Cardiac muscle cell (in vitro differentiated cells and primary cell): Measurements from ENCODE around the gene CYTH1. TPM values are rescaled to one million over a fixed set of nuclear protein-coding genes. Genes with fewer than 3 reads are reported as not detected.
A peak's percentile ranks its signal among the peaks of the same experiment; 100 is the strongest.

Source experiments
- DNase-seq, 2 donors: peaks; one replicate each; pipeline versions ENCODE4 v3.0.0 to v3.0.0-alpha.2; 2010 to 2017; ENCODE audit warnings: low read depth in 1 of 2, low spot score in 1 of 2
- H3K27ac ChIP-seq: fragments of 200-600 bp; sonication (generic); 2 replicates; pipeline ENCODE4 v1.5.1; 2016
- H3K27me3 ChIP-seq: fragments of 200-600 bp; sonication (generic); 2 replicates; pipeline ENCODE4 v1.6.0; 2016; ENCODE audit warnings: control low read depth
- H3K36me3 ChIP-seq: fragments of 200-600 bp; sonication (generic); 2 replicates; pipeline ENCODE4 v1.5.1; 2016; ENCODE audit warnings: control low read depth
- H3K4me1 ChIP-seq: fragments of 200-600 bp; sonication (generic); 2 replicates; pipeline ENCODE4 v1.8.1; 2017; ENCODE audit warnings: low read depth, mild to moderate bottlenecking, mixed run types
- H3K4me3 ChIP-seq: fragments of 200-600 bp; sonication (generic); 2 replicates; pipeline ENCODE4 v1.5.1; 2016; ENCODE audit warnings: mild to moderate bottlenecking
- H3K9me3 ChIP-seq: fragments of 200-600 bp; sonication (generic); 2 replicates; pipeline ENCODE4 v1.5.1; 2017; ENCODE audit warnings: low read depth, mild to moderate bottlenecking, control low read depth
- polyA plus RNA-seq: library from polyadenylated mRNA; unstranded; fragments of >200 nt; fragmentation: Nextera tagmentation; extraction: Ambion mirVana; gene quantifications from 2 replicates; pipeline ENCODE4 v1.2.1, GENCODE V29; 2016
- total RNA-seq: library from RNA; depleted of rRNA; stranded (reverse); fragments of >200 nt; gene quantifications from 2 replicates; pipeline ENCODE4 v1.2.3, GENCODE V29; 2016
- TF ChIP-seq, protein P1 (sequence below): IDR thresholded peaks from 2 replicates; pipeline ENCODE4 v1.5.1; 2012; ENCODE audit warnings: low read depth, mild to moderate bottlenecking, low read length

Gene CYTH1
- total and polyA plus RNA-seq, 2 experiments from 2014 or later, result 21.9 to 39.6 TPM

DNA sequence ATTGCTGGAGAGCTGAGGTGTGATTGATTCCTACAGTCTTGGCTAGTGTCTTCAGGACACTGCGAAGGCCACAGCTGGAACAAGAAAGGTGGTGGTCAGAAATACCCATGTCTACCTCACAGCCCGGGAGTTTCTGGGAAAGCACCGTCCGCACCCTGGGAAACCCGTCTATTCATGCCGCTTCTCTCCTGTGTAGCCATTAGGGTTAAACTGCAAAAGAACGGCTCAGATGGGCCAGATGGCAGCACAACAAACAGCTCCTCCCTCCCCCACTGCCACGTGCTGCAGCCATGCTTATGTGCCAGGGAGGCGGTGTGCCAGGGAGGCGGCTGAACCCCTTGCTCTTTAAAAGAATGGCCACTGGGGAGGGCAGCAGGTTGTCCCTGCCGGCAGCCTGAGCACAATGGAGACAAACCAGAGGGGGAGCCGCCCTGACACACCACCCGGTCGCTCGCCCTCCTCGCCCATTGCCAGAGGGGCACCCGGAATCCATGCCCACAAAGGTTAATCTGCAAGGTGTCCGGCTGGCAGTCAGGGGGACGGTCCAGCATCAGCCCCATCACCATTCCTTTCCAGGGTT is 65.2 kb downstream of the CYTH1 start:
- Histone ChIP-seq H3K36me3 (no peaks in the 10 kb centered on the region), H3K4me3 (no peak overlapping the region), H3K9me3 (no peaks in the 10 kb centered on the region), H3K27me3 (no peaks in the 10 kb centered on the region), H3K27ac (no peak overlapping the region), H3K4me1 (peaks cover 12% of the 10 kb centered on the region)
- TF ChIP-seq, protein P1, sequence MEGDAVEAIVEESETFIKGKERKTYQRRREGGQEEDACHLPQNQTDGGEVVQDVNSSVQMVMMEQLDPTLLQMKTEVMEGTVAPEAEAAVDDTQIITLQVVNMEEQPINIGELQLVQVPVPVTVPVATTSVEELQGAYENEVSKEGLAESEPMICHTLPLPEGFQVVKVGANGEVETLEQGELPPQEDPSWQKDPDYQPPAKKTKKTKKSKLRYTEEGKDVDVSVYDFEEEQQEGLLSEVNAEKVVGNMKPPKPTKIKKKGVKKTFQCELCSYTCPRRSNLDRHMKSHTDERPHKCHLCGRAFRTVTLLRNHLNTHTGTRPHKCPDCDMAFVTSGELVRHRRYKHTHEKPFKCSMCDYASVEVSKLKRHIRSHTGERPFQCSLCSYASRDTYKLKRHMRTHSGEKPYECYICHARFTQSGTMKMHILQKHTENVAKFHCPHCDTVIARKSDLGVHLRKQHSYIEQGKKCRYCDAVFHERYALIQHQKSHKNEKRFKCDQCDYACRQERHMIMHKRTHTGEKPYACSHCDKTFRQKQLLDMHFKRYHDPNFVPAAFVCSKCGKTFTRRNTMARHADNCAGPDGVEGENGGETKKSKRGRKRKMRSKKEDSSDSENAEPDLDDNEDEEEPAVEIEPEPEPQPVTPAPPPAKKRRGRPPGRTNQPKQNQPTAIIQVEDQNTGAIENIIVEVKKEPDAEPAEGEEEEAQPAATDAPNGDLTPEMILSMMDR, result no peak
- DNase-seq, result peak in 1 of 2 donors; percentile 54

GRCh38 chr17:78716292-78716691 is 65.8 kb downstream of the CYTH1 start:
- no peaks in the 10 kb centered on the region for H3K36me3 ChIP-seq
- no peaks in the 10 kb centered on the region for H3K27me3 ChIP-seq
- no peak overlapping the region for H3K4me3 ChIP-seq
- peaks cover 11% of the 10 kb centered on the region for H3K4me1 ChIP-seq
- no peak overlapping the region for H3K27ac ChIP-seq
- no peak for DNase-seq
- H3K9me3 ChIP-seq, result no peaks in the 10 kb centered on the region
- TF ChIP-seq, protein P1, result no peak

DNA sequence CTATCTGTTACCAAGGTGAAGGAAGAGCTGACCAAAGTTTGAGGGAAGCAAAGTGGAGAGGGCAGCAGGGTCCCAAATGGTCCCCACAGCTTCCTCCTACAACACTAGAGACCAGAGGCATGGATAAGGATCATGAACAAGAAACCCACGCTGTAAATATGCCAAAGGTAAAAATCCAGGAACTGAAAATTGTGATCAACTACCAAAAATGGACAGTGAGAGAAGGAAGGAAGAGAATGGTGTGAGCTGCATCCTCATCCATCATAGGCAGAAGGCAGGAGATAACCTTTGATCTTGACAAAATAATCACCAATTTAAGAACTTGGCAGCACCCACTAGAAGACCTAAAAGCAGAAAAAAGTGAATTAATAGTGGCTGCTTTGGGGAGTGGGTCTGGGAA is 66.2 kb downstream of the CYTH1 start:
- Histone ChIP-seq H3K27me3 (no peaks in the 10 kb centered on the region), H3K4me3 (no peak overlapping the region), H3K27ac (no peak overlapping the region), H3K4me1 (peaks cover 11% of the 10 kb centered on the region), H3K9me3 (no peaks in the 10 kb centered on the region), H3K36me3 (no peaks in the 10 kb centered on the region)
- TF ChIP-seq, protein P1, result no peak
- DNase-seq, result no peak

- H3K9me3 ChIP-seq, result no peaks in the 10 kb centered on the region
- peaks cover 11% of the 10 kb centered on the region for H3K4me1 ChIP-seq
- H3K36me3 ChIP-seq, result no peaks in the 10 kb centered on the region
- no peak overlapping the region for H3K4me3 ChIP-seq
- no peak for DNase-seq
- no peaks in the 10 kb centered on the region for H3K27me3 ChIP-seq
- H3K27ac ChIP-seq, result no peak overlapping the region
- TF ChIP-seq, protein P1, result no peak
Observed at GRCh38 chr17:78715000-78715771, 66.9 kb downstream of the CYTH1 start.

DNA sequence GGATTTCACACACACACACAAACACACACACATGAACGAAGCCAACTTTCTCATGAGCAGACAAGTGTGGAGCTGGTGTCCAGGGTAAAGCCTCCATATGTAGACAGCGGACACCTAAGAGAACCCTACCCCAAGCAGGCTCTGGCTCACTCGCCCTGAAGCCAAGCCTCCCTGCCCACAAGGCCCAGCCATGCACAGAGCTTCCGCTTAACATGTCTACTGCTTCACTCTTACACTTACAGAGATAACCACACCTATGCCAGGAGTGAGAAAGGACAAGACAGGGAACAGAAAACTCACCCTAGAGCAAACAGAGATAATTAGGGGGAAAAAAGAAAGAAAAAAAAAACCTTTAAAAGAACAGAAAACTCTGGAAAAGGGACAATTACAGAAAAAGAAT is 67.5 kb downstream of the CYTH1 start:
- H3K4me3 ChIP-seq, result no peak overlapping the region
- H3K27ac ChIP-seq, result no peak overlapping the region
- peaks cover 11% of the 10 kb centered on the region for H3K4me1 ChIP-seq
- no peaks in the 10 kb centered on the region for H3K27me3 ChIP-seq
- H3K36me3 ChIP-seq, result no peaks in the 10 kb centered on the region
- no peaks in the 10 kb centered on the region for H3K9me3 ChIP-seq
- no peak for DNase-seq
- TF ChIP-seq, protein P1, result no peak
